Lung (tissue), 12 donors: ENCODE measurements around the gene FGGY. TPM values are rescaled to one million over a fixed set of nuclear protein-coding genes. Genes with fewer than 3 reads are reported as not detected.

ENCODE experiments used
- ATAC-seq: fragments of 200-7000 bp; cut with Tn5 transposase; one replicate; pipeline ENCODE4 v1.9.1; 2020; ENCODE audit warnings: moderate number of reproducible peaks; ENCODE audit not compliant: insufficient read depth, low FRiP score
- DNase-seq, 3 donors: peaks; one replicate each; pipeline ENCODE4 v3.0.0-alpha.2; 2013 to 2017
- H3K27ac ChIP-seq, 2 donors: one replicate each; pipeline ENCODE4 v1.5.1; 2013; ENCODE audit warnings: mild to moderate bottlenecking in 2 of 2, moderate library complexity in 2 of 2, control low read depth in 1 of 2, inconsistent platforms in 1 of 2, low read depth in 1 of 2, low read length in 1 of 2
- H3K27me3 ChIP-seq, 3 donors: one replicate each; pipeline ENCODE4 v1.5.1; 2013; ENCODE audit warnings: low read length in 2 of 3; ENCODE audit not compliant: control insufficient read depth in 3 of 3, insufficient read depth in 3 of 3
- H3K36me3 ChIP-seq, 4 donors: one replicate each; pipeline ENCODE4 v1.5.1; 2013; ENCODE audit warnings: low read length in 4 of 4, mild to moderate bottlenecking in 1 of 4, moderate library complexity in 1 of 4; ENCODE audit not compliant: control insufficient read depth in 4 of 4, insufficient read depth in 4 of 4
- H3K4me1 ChIP-seq, 5 donors: one replicate each; pipeline ENCODE4 v1.5.1; 2013; ENCODE audit warnings: low read length in 5 of 5, mild to moderate bottlenecking in 2 of 5, moderate library complexity in 1 of 5; ENCODE audit not compliant: control insufficient read depth in 5 of 5, insufficient read depth in 5 of 5
- H3K4me3 ChIP-seq: one replicate; pipeline ENCODE4 v1.5.1; 2013; ENCODE audit warnings: mild to moderate bottlenecking, control low read depth, moderate library complexity
- H3K9ac ChIP-seq, 2 donors: one replicate each; pipeline ENCODE4 v1.5.1; 2013; ENCODE audit warnings: low read length in 2 of 2, control low read depth in 1 of 2; ENCODE audit not compliant: insufficient read depth in 1 of 2
- H3K9me3 ChIP-seq, 4 donors: one replicate each; pipeline ENCODE4 v1.5.1; 2013; ENCODE audit warnings: low read length in 3 of 4, mild to moderate bottlenecking in 1 of 4, moderate library complexity in 1 of 4; ENCODE audit not compliant: control insufficient read depth in 4 of 4, insufficient read depth in 3 of 4
- CTCF ChIP-seq: IDR thresholded peaks from 2 replicates; pipeline ENCODE4 v1.5.1; 2012; ENCODE audit warnings: mild to moderate bottlenecking; ENCODE audit errors: control extremely low read depth, extremely low read depth
- WGBS, 2 donors: extraction: QIAGEN DNeasy Blood & Tissue Kit; methylation state at CpG; one replicate each; pipeline ENCODE4 v1.1.7; 2013; 5-methylcytosine and 5-hydroxymethylcytosine counted together
- polyA plus RNA-seq, 2 donors: library from polyadenylated mRNA; stranded (reverse); fragments of 200-250 nt; gene quantifications; one replicate each; pipeline ENCODE4 v1.2.1, GENCODE V29; 2013
- total RNA-seq, 2 donors: library from RNA; depleted of rRNA in 1 of 2; stranded (reverse); fragments of >200 nt in 1 of 2; gene quantifications; one replicate each; pipeline ENCODE4 v1.2.1, GENCODE V29; 2014 to 2021
- donor health status: control.
- donor health status: control.
- donor health status: Bipolar disorder and iron deficiency.
- donor health status: healthy.
- donor health status: DM: yes; HTN: yes; CAD: no.

Gene FGGY
- total and polyA plus RNA-seq, 4 donors: 16.1 to 42.3 (median 18.3) TPM

- Histone ChIP-seq H3K27me3 (no peaks in the 10 kb centered on the region), H3K4me3 (no peak overlapping the region), H3K27ac (no peak overlapping the region), H3K9me3 (no peaks in the 10 kb centered on the region), H3K36me3 (no peaks in the 10 kb centered on the region), H3K9ac (peak overlapping the region in 1 of 2 donors; percentile 72), H3K4me1 (peaks cover 2 to 46% (median 14%) of the 10 kb centered on the region in 5 donors)
- peak; percentile 38 to 77 (median 76) for DNase-seq
- no peak for ATAC-seq
- no peak for TF ChIP-seq CTCF
- WGBS, 2 donors: 71 to 77% methylated on average over 7 of the region's 7 CpGs
Measured at GRCh38 chr1:59315529-59316463, 18.9 kb downstream of the FGGY start.

- Histone ChIP-seq H3K27ac (peak overlapping the region in 1 of 2 donors; percentile 76), H3K4me3 (no peak overlapping the region), H3K9ac (peak overlapping the region in 1 of 2 donors; percentile 72), H3K9me3 (no peaks in the 10 kb centered on the region), H3K4me1 (peaks cover 2 to 43% (median 14%) of the 10 kb centered on the region in 5 donors), H3K36me3 (no peaks in the 10 kb centered on the region), H3K27me3 (no peaks in the 10 kb centered on the region)
- DNase-seq (peak; percentile 73 to 92 (median 90)), ATAC-seq (no peak)
- no peak for TF ChIP-seq CTCF
- WGBS, 2 donors: 25 to 46% methylated on average over 6 of the region's 6 CpGs
Measured at GRCh38 chr1:59316497-59317128, 19.7 kb downstream of the FGGY start.

GRCh38 chr1:59317343-59317742, 20.4 kb downstream of the FGGY start:
- Histone ChIP-seq H3K36me3 (no peaks in the 10 kb centered on the region), H3K9ac (peak overlapping the region in 1 of 2 donors; percentile 72), H3K27me3 (no peaks in the 10 kb centered on the region), H3K27ac (peak overlapping the region in 1 of 2 donors; percentile 76), H3K9me3 (no peaks in the 10 kb centered on the region), H3K4me3 (no peak overlapping the region), H3K4me1 (peaks cover 2 to 43% (median 14%) of the 10 kb centered on the region in 5 donors)
- 68 to 80% methylated on average over 3 of the region's 3 CpGs for WGBS, 2 donors
- no peak for ATAC-seq
- TF ChIP-seq CTCF: no peak
- DNase-seq: no peak
